Astrocyte (in vitro differentiated cells and primary cell): ENCODE data around the gene GBE1. TPM values are rescaled to one million over a fixed set of nuclear protein-coding genes. Genes with fewer than 3 reads are reported as not detected.

Experiments
- DNase-seq: peaks from one replicate; pipeline ENCODE4 v3.0.0-alpha.2; 2010; ENCODE audit warnings: low read depth
- FAIRE-seq: peaks from 2 replicates; lab custom pipeline; 2011; peaks lifted over from hg19 to GRCh38; lab: Jason Lieb, UNC
- H2AFZ ChIP-seq: 2 replicates; pipeline ENCODE4 v1.6.0; 2012; ENCODE audit warnings: low read depth, low read length, inconsistent platforms
- H3K27ac ChIP-seq: 2 replicates; pipeline ENCODE4 v1.5.1; 2011; ENCODE audit warnings: low read depth, low read length, inconsistent platforms
- H3K27me3 ChIP-seq: 2 replicates; pipeline ENCODE4 v1.6.0; 2011; ENCODE audit warnings: low read length, inconsistent platforms; ENCODE audit not compliant: insufficient read depth
- H3K36me3 ChIP-seq: 2 replicates; pipeline ENCODE4 v1.5.1; 2011; ENCODE audit warnings: low read length, inconsistent platforms; ENCODE audit not compliant: insufficient read depth
- H3K4me1 ChIP-seq: 2 replicates; pipeline ENCODE4 v1.5.1; 2011; ENCODE audit warnings: low read length, inconsistent platforms; ENCODE audit not compliant: insufficient read depth
- H3K4me2 ChIP-seq: 2 replicates; pipeline ENCODE4 v1.6.0; 2012; ENCODE audit warnings: low read length, inconsistent platforms
- H3K4me3 ChIP-seq: 2 replicates; pipeline ENCODE4 v1.5.1; 2011; ENCODE audit warnings: low read depth, mild to moderate bottlenecking, low read length, inconsistent platforms; ENCODE audit not compliant: insufficient read depth
- H3K79me2 ChIP-seq: 2 replicates; pipeline ENCODE4 v1.6.0; 2012; ENCODE audit warnings: mild to moderate bottlenecking, low read length, inconsistent platforms; ENCODE audit not compliant: insufficient read depth
- H3K9ac ChIP-seq: 2 replicates; pipeline ENCODE4 v1.6.0; 2012; ENCODE audit warnings: mild to moderate bottlenecking, low read length, inconsistent platforms
- H3K9me3 ChIP-seq: 2 replicates; pipeline ENCODE4 v1.5.1; 2012; ENCODE audit warnings: low read depth, mild to moderate bottlenecking, low read length, inconsistent platforms; ENCODE audit not compliant: insufficient read depth
- H4K20me1 ChIP-seq: 2 replicates; pipeline ENCODE4 v1.6.0; 2012; ENCODE audit warnings: low read length, inconsistent platforms; ENCODE audit not compliant: insufficient read depth
- H3K27ac Mint-ChIP-seq: one replicate; pipeline ENCODE4 v1.8.0; 2021; ENCODE audit warnings: mild to moderate bottlenecking, mixed read lengths; ENCODE audit not compliant: unreplicated experiment
- H3K27me3 Mint-ChIP-seq: one replicate; pipeline ENCODE4 v1.8.0; 2021; ENCODE audit warnings: low read depth, mixed read lengths; ENCODE audit not compliant: unreplicated experiment
- H3K36me3 Mint-ChIP-seq: one replicate; pipeline ENCODE4 v1.8.0; 2021; ENCODE audit warnings: low read depth, mixed read lengths; ENCODE audit not compliant: unreplicated experiment
- H3K4me1 Mint-ChIP-seq: one replicate; pipeline ENCODE4 v1.8.0; 2021; ENCODE audit warnings: low read depth, mixed read lengths; ENCODE audit not compliant: unreplicated experiment
- H3K4me3 Mint-ChIP-seq: one replicate; pipeline ENCODE4 v1.8.0; 2021; ENCODE audit warnings: mild to moderate bottlenecking, moderate library complexity, mixed read lengths; ENCODE audit not compliant: unreplicated experiment
- H3K9me3 Mint-ChIP-seq: one replicate; pipeline ENCODE4 v1.8.0; 2021; ENCODE audit warnings: mild to moderate bottlenecking, mixed read lengths; ENCODE audit not compliant: unreplicated experiment
- EZH2 ChIP-seq: IDR thresholded peaks from 2 replicates; pipeline ENCODE4 v1.6.1; 2012; ENCODE audit warnings: mild to moderate bottlenecking, low read length, inconsistent platforms; ENCODE audit not compliant: insufficient read depth
- total RNA-seq: library from RNA; stranded (reverse); gene quantifications from 2 replicates; pipeline ENCODE4 v1.2.1, GENCODE V29; 2021
- TF ChIP-seq, protein P1 (sequence below): IDR thresholded peaks from 2 replicates; pipeline ENCODE4 v1.5.1; 2011; ENCODE audit warnings: low read depth, mild to moderate bottlenecking, inconsistent platforms, low read length, moderate library complexity; ENCODE audit not compliant: insufficient read depth

The GBE1 gene
- total RNA-seq, 1 donor from 2014 or later = 58.6 TPM

GRCh38 chr3:81718311-81718710, 43.1 kb downstream of the GBE1 start:
- no peaks in the 10 kb centered on the region for H3K9me3 Mint-ChIP-seq
- no peaks in the 10 kb centered on the region for H3K27me3 Mint-ChIP-seq
- Histone ChIP-seq H3K36me3 (no peaks in the 10 kb centered on the region), H3K9ac (no peak overlapping the region), H3K27me3 (no peaks in the 10 kb centered on the region), H3K79me2 (peaks cover 16% of the 10 kb centered on the region), H3K4me2 (no peak overlapping the region), H3K9me3 (no peaks in the 10 kb centered on the region), H3K4me1 (peaks cover under 1% of the 10 kb centered on the region), H2AFZ (no peak overlapping the region), H3K4me3 (no peak overlapping the region), H4K20me1 (no peaks in the 10 kb centered on the region), H3K27ac (no peak overlapping the region)
- FAIRE-seq (no peak), DNase-seq (no peak)
- no peak overlapping the region for H3K4me3 Mint-ChIP-seq
- TF ChIP-seq, protein P1, sequence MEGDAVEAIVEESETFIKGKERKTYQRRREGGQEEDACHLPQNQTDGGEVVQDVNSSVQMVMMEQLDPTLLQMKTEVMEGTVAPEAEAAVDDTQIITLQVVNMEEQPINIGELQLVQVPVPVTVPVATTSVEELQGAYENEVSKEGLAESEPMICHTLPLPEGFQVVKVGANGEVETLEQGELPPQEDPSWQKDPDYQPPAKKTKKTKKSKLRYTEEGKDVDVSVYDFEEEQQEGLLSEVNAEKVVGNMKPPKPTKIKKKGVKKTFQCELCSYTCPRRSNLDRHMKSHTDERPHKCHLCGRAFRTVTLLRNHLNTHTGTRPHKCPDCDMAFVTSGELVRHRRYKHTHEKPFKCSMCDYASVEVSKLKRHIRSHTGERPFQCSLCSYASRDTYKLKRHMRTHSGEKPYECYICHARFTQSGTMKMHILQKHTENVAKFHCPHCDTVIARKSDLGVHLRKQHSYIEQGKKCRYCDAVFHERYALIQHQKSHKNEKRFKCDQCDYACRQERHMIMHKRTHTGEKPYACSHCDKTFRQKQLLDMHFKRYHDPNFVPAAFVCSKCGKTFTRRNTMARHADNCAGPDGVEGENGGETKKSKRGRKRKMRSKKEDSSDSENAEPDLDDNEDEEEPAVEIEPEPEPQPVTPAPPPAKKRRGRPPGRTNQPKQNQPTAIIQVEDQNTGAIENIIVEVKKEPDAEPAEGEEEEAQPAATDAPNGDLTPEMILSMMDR = no peak
- no peak for TF ChIP-seq EZH2
- no peak overlapping the region for H3K27ac Mint-ChIP-seq
- no peaks in the 10 kb centered on the region for H3K36me3 Mint-ChIP-seq
- peaks cover 7% of the 10 kb centered on the region for H3K4me1 Mint-ChIP-seq

DNA sequence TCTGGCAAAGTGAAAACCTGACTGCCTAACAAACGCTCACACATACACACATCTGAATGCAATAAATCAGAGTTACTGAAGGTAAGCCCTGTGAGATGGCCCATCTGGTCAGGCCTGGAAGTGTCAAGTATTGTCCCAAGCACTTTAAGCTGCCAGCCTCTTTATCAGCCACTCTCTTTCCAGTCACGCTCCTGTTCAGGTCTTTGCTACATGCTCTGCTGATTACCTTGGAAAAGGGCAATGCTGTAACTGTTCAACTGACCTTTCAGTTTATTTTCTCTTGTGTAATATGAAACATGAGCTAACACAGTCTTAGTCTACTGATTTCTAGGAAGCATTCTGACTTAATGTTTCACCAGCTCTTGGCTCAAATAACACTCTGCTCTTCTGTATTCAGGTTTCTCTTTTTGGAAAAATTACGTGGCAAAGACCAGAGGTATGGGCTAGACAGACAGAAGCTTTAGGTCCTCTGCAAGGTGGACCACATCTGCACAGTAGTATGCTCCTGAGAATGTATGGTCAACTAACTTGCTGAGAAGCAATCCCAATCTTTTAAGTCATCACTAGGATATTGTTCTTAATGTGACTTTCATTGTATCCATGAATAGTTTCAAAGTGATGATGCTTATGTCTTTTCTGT, 44.5 kb downstream of the GBE1 start:
- H3K27me3 Mint-ChIP-seq = no peaks in the 10 kb centered on the region
- peak; percentile 50 for FAIRE-seq
- Histone ChIP-seq H3K36me3 (no peaks in the 10 kb centered on the region), H3K27me3 (no peaks in the 10 kb centered on the region), H3K4me2 (peak overlapping the region; percentile 27), H3K9me3 (no peaks in the 10 kb centered on the region), H3K4me3 (no peak overlapping the region), H2AFZ (no peak overlapping the region), H3K4me1 (no peaks in the 10 kb centered on the region), H3K27ac (no peak overlapping the region), H3K79me2 (peaks cover 12% of the 10 kb centered on the region), H3K9ac (no peak overlapping the region), H4K20me1 (no peaks in the 10 kb centered on the region)
- H3K27ac Mint-ChIP-seq = no peak overlapping the region
- TF ChIP-seq, protein P1 = no peak
- no peak overlapping the region for H3K4me3 Mint-ChIP-seq
- no peaks in the 10 kb centered on the region for H3K9me3 Mint-ChIP-seq
- H3K4me1 Mint-ChIP-seq = peaks cover 7% of the 10 kb centered on the region
- no peaks in the 10 kb centered on the region for H3K36me3 Mint-ChIP-seq
- DNase-seq = peak; percentile 77

DNA sequence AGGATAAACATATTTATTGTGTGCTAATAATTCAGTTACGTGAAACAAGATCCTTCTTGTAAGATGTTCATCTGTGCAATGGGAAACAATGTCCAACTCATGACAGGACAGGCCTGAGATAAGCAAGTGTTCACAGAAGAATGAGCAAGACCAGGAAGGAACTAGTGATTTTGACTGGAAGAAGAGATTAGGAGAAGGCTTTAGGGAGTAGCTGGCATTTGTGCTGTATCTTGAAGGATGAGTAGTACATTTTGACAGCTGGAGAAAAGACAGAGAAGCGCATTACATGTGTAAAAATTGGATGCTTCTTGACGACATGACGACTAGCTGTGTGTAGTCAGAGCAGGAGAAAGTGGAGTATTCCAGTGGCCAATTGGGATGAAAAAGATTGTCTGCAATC, 48.4 kb downstream of the GBE1 start:
- Histone ChIP-seq H3K9ac (no peak overlapping the region), H4K20me1 (no peaks in the 10 kb centered on the region), H3K4me1 (no peaks in the 10 kb centered on the region), H3K36me3 (no peaks in the 10 kb centered on the region), H3K4me3 (no peak overlapping the region), H3K4me2 (no peak overlapping the region), H2AFZ (no peak overlapping the region), H3K9me3 (no peaks in the 10 kb centered on the region), H3K27ac (no peak overlapping the region), H3K79me2 (peaks cover 9% of the 10 kb centered on the region), H3K27me3 (no peaks in the 10 kb centered on the region)
- FAIRE-seq (no peak), DNase-seq (no peak)
- Mint-ChIP-seq H3K4me3 (no peak overlapping the region), H3K36me3 (no peaks in the 10 kb centered on the region), H3K4me1 (peaks cover 7% of the 10 kb centered on the region), H3K9me3 (no peaks in the 10 kb centered on the region), H3K27me3 (no peaks in the 10 kb centered on the region), H3K27ac (no peak overlapping the region)
- TF ChIP-seq EZH2 = no peak
- TF ChIP-seq, protein P1 = no peak
